Testis (tissue), 3 donors: Measurements from ENCODE around the gene ARID1B. TPM values are rescaled to one million over a fixed set of nuclear protein-coding genes. Genes with fewer than 3 reads are reported as not detected.

Experiments
- DNase-seq: peaks from one replicate; pipeline ENCODE4 v3.0.0-alpha.2; 2019
- H3K27ac ChIP-seq, 2 donors: fragments of 200-600 bp; sonication (generic); one replicate each; pipeline ENCODE4 v1.5.1; 2019
- H3K27me3 ChIP-seq: fragments of 200-600 bp; sonication (generic); one replicate; pipeline ENCODE4 v1.5.1; 2019
- H3K36me3 ChIP-seq: fragments of 200-600 bp; sonication (generic); one replicate; pipeline ENCODE4 v1.5.1; 2017; ENCODE audit warnings: low read depth; ENCODE audit errors: missing control alignments
- H3K4me1 ChIP-seq: fragments of 200-600 bp; sonication (generic); one replicate; pipeline ENCODE4 v1.5.1; 2019
- H3K4me3 ChIP-seq, 2 donors: fragments of 200-600 bp; sonication (generic); one replicate each; pipeline ENCODE4 v1.5.1; 2017 to 2019
- H3K9me3 ChIP-seq: fragments of 200-600 bp; sonication (generic); one replicate; pipeline ENCODE4 v1.5.1; 2017
- CTCF ChIP-seq, 3 experiments: fragments of 450-650 bp in 2 of 3; fragments of 200-600 bp in 1 of 3; sonication (generic) in 1 of 3; IDR thresholded peaks; one replicate each; pipeline ENCODE4 v1.5.1; 2016 to 2019; ENCODE audit warnings: antibody characterized with exemption in 3 of 3, mild to moderate bottlenecking in 2 of 3, moderate library complexity in 1 of 3
- POLR2A ChIP-seq: fragments of 450-650 bp; IDR thresholded peaks from one replicate; pipeline ENCODE4 v1.6.1; 2017; ENCODE audit warnings: antibody characterized with exemption, mild to moderate bottlenecking, moderate library complexity
- WGBS, 2 donors: methylation state at CpG; one replicate each; pipeline ENCODE4 v1.1.5; 2018; 5-methylcytosine and 5-hydroxymethylcytosine counted together
- intact Hi-C: fragments of 100-400 bp; cut with DNase I; formaldehyde crosslinking; loops from one replicate; pipeline ENCODE4 v1.15.1; 2023; ENCODE audit warnings: low total_unique reads
- polyA plus RNA-seq: library from polyadenylated mRNA; stranded (reverse); fragments of 350-450 nt; fragmentation: Illumina TruSeq; extraction: RNeasy Lipid Tissue Mini Kit (QIAGEN cat#74804); gene quantifications from one replicate; pipeline ENCODE4 v1.2.3, GENCODE V29; 2014; ENCODE audit warnings: low read depth, low replicate concordance; ENCODE audit not compliant: insufficient read depth
- total RNA-seq, 2 donors: library from RNA; depleted of rRNA; stranded (reverse); fragments of >200 nt; gene quantifications; one replicate each; pipeline ENCODE4 v1.2.3, GENCODE V29; 2016

The ARID1B gene
- total and polyA plus RNA-seq, 3 donors from 2014 or later = 26.2 to 126 (median 103) TPM

- no peak overlapping the region for H3K27ac ChIP-seq
- 75 to 83% methylated on average over 1 of the region's 1 CpG for WGBS, 2 donors
- no peaks in the 10 kb centered on the region for H3K9me3 ChIP-seq
- intact Hi-C loops = no loop called here
- H3K4me3 ChIP-seq = no peak overlapping the region
- H3K27me3 ChIP-seq = no peaks in the 10 kb centered on the region
- H3K4me1 ChIP-seq = no peaks in the 10 kb centered on the region
- no peak for DNase-seq
- no peak for TF ChIP-seq CTCF (IDR thresholded peaks at IDR 0.05)
- no peaks in the 10 kb centered on the region for H3K36me3 ChIP-seq
These were observed 302.1 kb downstream of the ARID1B start for GRCh38 chr6:157079277-157079676.

- no peaks in the 10 kb centered on the region for H3K4me1 ChIP-seq
- intact Hi-C loops = no loop called here
- DNase-seq = no peak
- H3K4me3 ChIP-seq = no peak overlapping the region
- no peaks in the 10 kb centered on the region for H3K36me3 ChIP-seq
- no peaks in the 10 kb centered on the region for H3K9me3 ChIP-seq
- no peak for TF ChIP-seq POLR2A
- TF ChIP-seq CTCF (IDR thresholded peaks at IDR 0.05) = no peak
- H3K27ac ChIP-seq = no peak overlapping the region
- no peaks in the 10 kb centered on the region for H3K27me3 ChIP-seq
- WGBS, 2 donors = 79 to 81% methylated on average over 3 of the region's 3 CpGs
These were observed 302.6 kb downstream of the ARID1B start for GRCh38 chr6:157079771-157080170.

- TF ChIP-seq CTCF (IDR thresholded peaks at IDR 0.05) (no peak), POLR2A (no peak)
- no peaks in the 10 kb centered on the region for H3K9me3 ChIP-seq
- H3K27ac ChIP-seq = no peak overlapping the region
- no peak overlapping the region for H3K4me3 ChIP-seq
- H3K27me3 ChIP-seq = no peaks in the 10 kb centered on the region
- DNase-seq = no peak
- intact Hi-C loops = no loop called here
- H3K4me1 ChIP-seq = no peaks in the 10 kb centered on the region
- H3K36me3 ChIP-seq = no peaks in the 10 kb centered on the region
These were observed 303.8 kb downstream of the ARID1B start for GRCh38 chr6:157080986-157081391.

GRCh38 chr6:157083343-157083742, 306.2 kb downstream of the ARID1B start:
- H3K27me3 ChIP-seq = no peaks in the 10 kb centered on the region
- DNase-seq = no peak
- H3K36me3 ChIP-seq = no peaks in the 10 kb centered on the region
- intact Hi-C loops = no loop called here
- no peak overlapping the region for H3K4me3 ChIP-seq
- no peaks in the 10 kb centered on the region for H3K9me3 ChIP-seq
- H3K27ac ChIP-seq = no peak overlapping the region
- 58 to 64% methylated on average over 7 of the region's 7 CpGs for WGBS, 2 donors
- TF ChIP-seq CTCF (IDR thresholded peaks at IDR 0.05) (no peak), POLR2A (no peak)
- H3K4me1 ChIP-seq = no peaks in the 10 kb centered on the region

- no peak for TF ChIP-seq POLR2A
- TF ChIP-seq CTCF (IDR thresholded peaks at IDR 0.05) = no peak
- Histone ChIP-seq H3K36me3 (no peaks in the 10 kb centered on the region), H3K27ac (no peak overlapping the region), H3K9me3 (no peaks in the 10 kb centered on the region), H3K27me3 (no peaks in the 10 kb centered on the region), H3K4me1 (no peaks in the 10 kb centered on the region), H3K4me3 (no peak overlapping the region)
- intact Hi-C loops = no loop called here
- WGBS, 2 donors = 90 to 97% methylated on average over 6 of the region's 6 CpGs
- DNase-seq = no peak
These were observed 309.5 kb downstream of the ARID1B start for GRCh38 chr6:157086632-157087031.
